ENCODE data around the gene SUMO3. TPM values are rescaled to one million over a fixed set of nuclear protein-coding genes. Genes with fewer than 3 reads are reported as not detected.

Gene SUMO3
- total and polyA plus RNA-seq, 2 donors (not counting 3 experiments of a cell fraction or from before 2014, with no cell fraction given), result 102 to 123 TPM

GRCh38 chr21:44764319-44765230 is 53.3 kb downstream of the SUMO3 start:
- no peak overlapping the region for H2AFZ ChIP-seq (ENCODE audit: low read depth, low read length)

More at GRCh38 chr21:44764319-44765230, 53.3 kb downstream of the SUMO3 start:
- no peaks in the 10 kb centered on the region for H3K79me2 ChIP-seq (ENCODE audit: control insufficient read depth, insufficient read depth, low read length)
- H4K20me1 ChIP-seq (replicated peaks; ENCODE audit: control insufficient read depth, extremely low read depth, insufficient read depth, low read length), result no peaks in the 10 kb centered on the region
- peaks cover 5% of the 10 kb centered on the region for H3K4me1 ChIP-seq (ENCODE audit: control insufficient read depth, extremely low read depth, insufficient read depth, low read length)
- H3K9me3 ChIP-seq (replicated peaks; ENCODE audit: control insufficient read depth, insufficient read depth, low read length), result no peaks in the 10 kb centered on the region
- H3K36me3 ChIP-seq (ENCODE audit: control insufficient read depth in 2 of 2, extremely low read depth in 1 of 2, insufficient read depth in 2 of 2, low read length in 2 of 2), result peaks cover 0 to 2% of the 10 kb centered on the region in 2 experiments
- no peak overlapping the region for H3K27ac ChIP-seq (ENCODE audit: insufficient read depth, low read depth, low read length)
- no peaks in the 10 kb centered on the region for H3K9me1 ChIP-seq (replicated peaks; ENCODE audit: control insufficient read depth, extremely low read depth, insufficient read depth, low read length)
- no peaks in the 10 kb centered on the region for H3K27me3 ChIP-seq (ENCODE audit: control insufficient read depth in 2 of 2, insufficient read depth in 2 of 2, low read length in 2 of 2)
- intact Hi-C loops (cut with micrococcal nuclease) (no loop called here), dilution Hi-C loops (cut with MboI; ENCODE audit: extremely low pct_ligation_motif_present, low sequenced_read_pairs) (no loop called here)
- no peak overlapping the region for H3K9ac ChIP-seq (replicated peaks; ENCODE audit: extremely low read depth, insufficient read depth, low read length)
- BruUV-seq (replicated peaks), result no TSS peak
- peak; percentile 18 for FAIRE-seq
- no peak for DNase-seq (ENCODE audit: low read depth, low spot score)
- POLR2A ChIA-PET, result no interaction called here
- H3K4me2 ChIP-seq (ENCODE audit: insufficient read depth, low read length), result no peak overlapping the region
- CTCF ChIA-PET, result interaction anchor here (1.1 to 2.3 kb wide), 2 partner anchors 22 to 29 kb away, joined by 4 to 13 read pairs; no protein-coding TSS in a partner anchor
- no peak overlapping the region for H3K4me3 ChIP-seq (replicated peaks in 1 of 3; ENCODE audit: insufficient read depth in 1 of 3, low read depth in 1 of 3, low read length in 3 of 3)
- TF ChIP-seq CTCF (IDR thresholded peaks at IDR 0.05; ENCODE audit: extremely low read depth in 1 of 2, insufficient read depth in 1 of 2, low read depth in 1 of 2, low read length in 2 of 2) (no peak), POLR2AphosphoS5 (IDR thresholded peaks at IDR 0.05; ENCODE audit: insufficient read depth, low read depth, low read length) (no peak), POLR2A (IDR thresholded peaks at IDR 0.05; ENCODE audit: low read depth, low read length) (no peak), MAX (IDR thresholded peaks at IDR 0.05; ENCODE audit: insufficient read depth, insufficient read length) (no peak), JUN (IDR thresholded peaks at IDR 0.05; ENCODE audit: borderline replicate concordance, insufficient read depth, insufficient read length, low read depth) (no peak), EZH2 (IDR thresholded peaks at IDR 0.05; ENCODE audit: borderline replicate concordance, low read depth, low read length, severe bottlenecking) (no peak)

Data from endothelial cell of umbilical vein (primary cell).